SK-N-SH (cell line): ENCODE measurements around the gene RMC1.

Experiments
- CTCF ChIP-seq: fragments of 200-600 bp; sonication (generic); IDR thresholded peaks from 2 replicates; pipeline ENCODE4 v1.6.1; 2017; ENCODE audit warnings: antibody characterized with exemption, mild to moderate bottlenecking, moderate library complexity
- FOSL2 ChIP-seq: IDR thresholded peaks from 2 replicates; pipeline ENCODE4 v1.4.0; 2012; ENCODE audit warnings: low read depth, mild to moderate bottlenecking, moderate library complexity, borderline replicate concordance
- MXI1 ChIP-seq: IDR thresholded peaks from 2 replicates; pipeline ENCODE4 v1.6.1; 2012; ENCODE audit warnings: mild to moderate bottlenecking, low read depth, low read length, improper control_type of control experiment
- REST ChIP-seq: IDR thresholded peaks from 2 replicates; pipeline ENCODE4 v1.6.1; 2012; ENCODE audit warnings: mild to moderate bottlenecking, low read depth, low read length, moderate library complexity
- TEAD4 ChIP-seq: IDR thresholded peaks from 2 replicates; pipeline ENCODE4 v1.4.0; 2012; ENCODE audit warnings: mild to moderate bottlenecking, borderline replicate concordance; ENCODE audit not compliant: insufficient read depth
- USF2 ChIP-seq: fragments of 150-350 bp; IDR thresholded peaks from 2 replicates; pipeline ENCODE4 v1.6.1; 2017; ENCODE audit warnings: antibody characterized with exemption, low read length, low read depth, borderline replicate concordance

GRCh38 chr18:23565916-23566547, 62.7 kb downstream of the RMC1 start:
- TF ChIP-seq TEAD4 (no peak), CTCF (no peak), FOSL2 (no peak), MXI1 (no peak), USF2 (no peak), REST (no peak)
